Smooth muscle cell of the brain vasculature (primary cell): Measurements from ENCODE around the gene NMNAT3.
"Not testable (repeated sequence)": the region's sequence is repeated elsewhere in the genome, so short reads cannot be mapped to it uniquely, and the experiment has no call there.

Experiments
- DNase-seq: peaks from one replicate; pipeline ENCODE4 v3.0.0-alpha.2; 2012; ENCODE audit warnings: low read depth, low spot score

Gene NMNAT3

GRCh38 chr3:139583651-139584050 lies 94.1 kb downstream of the NMNAT3 start:
- DNase-seq: not testable (repeated sequence)

DNA sequence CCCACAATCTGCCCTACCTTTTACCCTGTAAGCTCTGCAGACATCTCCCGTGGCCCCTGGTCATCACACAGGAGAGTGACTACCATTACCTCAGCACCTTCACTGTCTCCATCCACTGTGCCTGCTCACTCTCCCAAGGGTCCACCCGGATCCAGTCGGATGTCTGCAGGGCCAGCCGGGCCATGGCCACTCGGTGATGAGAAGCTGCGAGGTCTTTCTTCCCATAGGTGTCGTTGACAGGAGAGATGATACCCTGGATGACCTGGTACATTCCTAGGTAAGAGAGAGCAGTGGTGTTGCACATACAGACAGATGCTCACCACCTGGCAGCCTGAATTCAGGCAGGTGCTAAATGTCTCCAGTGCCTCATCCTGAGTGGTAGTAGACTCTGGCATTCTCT lies 99.0 kb downstream of the NMNAT3 start:
- DNase-seq: no peak

GRCh38 chr3:139577909-139578308 lies 99.9 kb downstream of the NMNAT3 start:
- no peak for DNase-seq

GRCh38 chr3:139577346-139577745 lies 100.4 kb downstream of the NMNAT3 start:
- no peak for DNase-seq

- no peak for DNase-seq
These were observed 103.5 kb downstream of the NMNAT3 start for GRCh38 chr3:139574026-139574947.

DNA sequence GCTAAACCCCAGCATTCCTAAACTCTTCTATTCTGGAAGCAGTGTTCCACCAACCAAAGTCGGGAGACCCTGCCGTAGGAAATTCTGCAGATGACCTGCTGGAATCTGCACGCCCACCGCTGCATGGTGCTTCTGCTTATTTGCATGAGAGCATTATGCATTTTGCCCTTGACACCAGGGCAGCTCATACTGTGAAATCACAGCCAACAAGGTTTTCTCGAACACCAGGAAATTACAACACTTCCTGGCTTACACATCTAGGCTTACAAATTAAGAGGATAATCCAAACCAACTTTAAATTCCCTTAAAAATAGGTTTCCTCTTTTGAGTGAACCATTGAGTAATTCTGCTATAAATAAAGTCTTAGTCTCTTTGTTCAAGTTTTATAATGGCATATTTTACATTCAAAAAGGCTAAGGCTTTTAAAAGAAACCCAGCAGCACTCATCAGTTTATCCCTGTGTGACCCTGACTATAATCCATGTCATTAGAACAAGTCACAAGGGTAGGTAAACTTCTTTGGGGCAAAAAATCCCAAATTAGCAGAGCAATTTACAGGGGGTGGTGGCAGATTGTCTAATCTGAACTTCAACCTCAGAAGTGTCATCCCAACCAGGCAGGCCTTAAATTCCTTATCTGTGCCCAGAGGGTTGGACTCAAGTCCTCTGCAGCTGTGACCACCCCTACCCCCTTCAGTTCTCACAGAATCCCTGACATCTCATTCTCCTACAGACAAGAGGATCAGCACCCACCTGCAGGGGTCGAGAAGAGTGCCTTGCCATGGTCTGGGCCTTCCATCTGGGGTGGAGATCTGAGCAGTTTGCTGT lies 104.7 kb downstream of the NMNAT3 start:
- DNase-seq: no peak

GRCh38 chr3:139571711-139572110 lies 106.1 kb downstream of the NMNAT3 start:
- no peak for DNase-seq

- no peak for DNase-seq
These were observed 113.4 kb downstream of the NMNAT3 start for GRCh38 chr3:139564294-139564861.

DNA sequence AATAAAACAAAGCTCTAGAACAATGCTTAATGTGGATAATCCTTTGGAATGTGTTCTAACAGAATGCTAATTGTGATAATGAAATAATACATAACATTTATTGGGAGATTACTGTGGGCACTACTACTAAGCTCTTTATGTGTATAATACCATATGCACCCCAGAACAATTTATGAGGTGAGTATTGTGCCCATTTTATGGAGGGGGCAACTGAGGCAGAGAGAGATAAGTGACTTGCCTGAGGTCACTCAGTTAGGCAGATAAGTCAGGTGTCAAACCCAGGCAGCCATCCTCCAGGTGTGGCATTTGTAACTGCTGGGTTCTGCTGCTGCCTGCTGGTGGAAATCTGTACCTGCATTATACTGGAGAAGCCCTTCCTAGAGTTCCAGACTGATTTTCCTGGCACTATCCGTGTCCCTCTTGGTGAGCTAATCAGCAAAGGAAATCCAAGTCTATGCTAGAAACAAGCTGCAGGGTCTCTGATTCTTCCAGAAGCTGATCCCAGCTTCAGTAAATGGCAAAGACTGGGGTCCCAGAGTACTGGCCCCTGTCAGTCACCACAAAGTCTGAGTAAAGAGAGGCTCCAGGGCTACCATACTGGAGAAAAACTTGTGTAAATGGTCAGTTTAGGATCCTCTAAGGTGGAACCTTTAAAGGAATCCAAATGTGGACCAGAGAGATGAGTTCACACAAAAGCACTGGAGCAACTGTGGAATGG lies 115.7 kb downstream of the NMNAT3 start:
- DNase-seq: no peak

- DNase-seq: no peak
These were observed 116.4 kb downstream of the NMNAT3 start for GRCh38 chr3:139561255-139561817.

DNA sequence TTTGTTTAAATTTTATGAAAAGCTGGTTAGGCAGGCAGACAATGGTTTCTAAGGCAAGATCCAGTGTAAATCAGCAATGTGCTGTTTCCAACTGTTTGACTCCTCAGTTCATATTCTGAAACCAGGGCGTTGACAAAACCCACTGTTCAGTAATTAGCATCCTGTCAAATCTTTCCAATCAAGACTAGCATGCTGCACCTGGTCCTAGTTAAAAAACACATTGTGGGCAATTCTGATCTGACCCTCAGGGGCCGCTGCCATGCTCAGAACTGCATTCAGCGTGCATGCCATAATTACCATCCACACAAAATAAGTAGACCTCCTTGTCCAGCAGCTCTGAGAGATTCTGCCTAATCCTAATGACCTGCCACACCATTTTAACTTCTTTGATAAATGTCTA lies 117.4 kb downstream of the NMNAT3 start:
- DNase-seq: no peak

DNA sequence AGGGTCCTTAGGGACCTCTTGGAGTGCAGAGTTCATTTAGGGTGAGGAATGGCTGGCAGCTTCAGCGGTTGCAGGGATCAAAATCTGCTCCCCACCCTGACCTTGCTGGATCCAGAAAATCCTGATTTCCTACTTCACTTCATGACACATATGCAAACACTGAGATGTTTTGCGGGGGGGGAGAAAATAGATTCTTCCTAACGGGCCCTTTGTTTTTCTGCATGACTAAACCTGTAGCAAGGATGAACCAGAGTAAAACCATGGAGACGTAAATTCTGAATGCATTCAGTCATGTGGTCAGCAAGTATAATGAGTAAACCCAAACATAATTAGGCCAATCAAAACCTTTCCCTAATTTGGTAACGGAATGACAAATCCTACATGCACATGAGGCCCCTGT lies 118.2 kb downstream of the NMNAT3 start:
- no peak for DNase-seq

- no peak for DNase-seq
These were observed 119.2 kb downstream of the NMNAT3 start for GRCh38 chr3:139558351-139559266.

GRCh38 chr3:139557041-139557440 lies 120.7 kb downstream of the NMNAT3 start:
- no peak for DNase-seq

DNA sequence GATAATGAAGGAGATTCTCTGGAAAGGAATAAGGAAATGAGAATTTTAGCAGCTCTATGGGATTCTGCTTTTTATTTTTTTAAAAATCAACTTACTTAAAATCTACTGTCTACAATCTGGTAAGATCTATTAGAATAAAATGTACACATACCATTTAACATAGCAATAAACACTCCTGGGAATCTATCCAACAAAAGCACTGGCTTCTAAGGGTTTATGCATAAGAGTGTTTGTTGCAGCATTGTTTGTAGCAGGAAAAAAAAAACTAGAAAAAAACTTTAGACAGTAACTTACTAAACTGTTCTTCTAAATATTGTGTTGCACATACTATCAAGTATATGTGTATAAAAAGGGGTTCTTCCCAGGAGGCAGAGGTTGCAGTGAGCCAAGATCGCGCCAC lies 122.5 kb downstream of the NMNAT3 start:
- no peak for DNase-seq

DNA sequence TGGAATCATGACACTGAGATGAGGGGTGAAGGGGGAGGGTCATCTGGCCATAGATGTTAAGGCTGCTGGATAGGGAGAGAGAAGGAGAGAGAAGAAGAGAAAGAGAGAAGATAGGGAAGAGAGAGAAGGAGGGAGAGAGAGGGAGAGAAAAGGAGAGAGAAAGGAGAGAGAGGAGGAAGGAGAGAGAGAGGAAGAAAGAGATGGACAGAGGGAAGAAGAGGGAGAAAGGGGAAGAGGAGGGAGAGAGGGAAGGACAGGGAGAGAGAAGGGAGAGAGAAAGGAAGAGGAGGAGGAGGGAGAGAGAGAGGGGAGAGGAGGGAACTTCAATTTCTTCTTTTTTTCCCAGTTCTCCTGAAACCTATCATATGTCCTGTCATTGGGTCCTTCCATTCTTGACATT lies 123.1 kb downstream of the NMNAT3 start:
- DNase-seq: no peak

- DNase-seq: no peak
These were observed 125.0 kb downstream of the NMNAT3 start for GRCh38 chr3:139552632-139553365.

DNA sequence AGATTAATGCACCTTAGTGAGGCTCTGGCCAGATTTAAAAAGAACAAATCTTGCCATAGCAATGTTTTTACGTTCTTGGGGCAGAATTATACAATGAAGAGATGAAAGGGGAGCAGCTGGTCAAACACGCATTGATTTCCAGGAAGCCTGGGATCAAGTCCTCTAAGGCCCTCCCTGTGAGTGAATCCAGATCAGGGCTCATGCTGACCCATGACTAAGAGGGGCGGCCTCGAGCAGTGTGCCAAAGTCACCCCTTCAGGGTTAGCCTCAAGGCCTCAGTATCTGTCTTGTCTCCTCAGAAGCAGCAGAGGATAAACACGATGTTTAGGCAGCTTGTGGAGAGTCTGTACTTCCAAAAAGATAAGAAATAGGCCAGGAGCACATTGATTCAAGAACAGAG lies 129.0 kb downstream of the NMNAT3 start:
- DNase-seq: no peak

DNA sequence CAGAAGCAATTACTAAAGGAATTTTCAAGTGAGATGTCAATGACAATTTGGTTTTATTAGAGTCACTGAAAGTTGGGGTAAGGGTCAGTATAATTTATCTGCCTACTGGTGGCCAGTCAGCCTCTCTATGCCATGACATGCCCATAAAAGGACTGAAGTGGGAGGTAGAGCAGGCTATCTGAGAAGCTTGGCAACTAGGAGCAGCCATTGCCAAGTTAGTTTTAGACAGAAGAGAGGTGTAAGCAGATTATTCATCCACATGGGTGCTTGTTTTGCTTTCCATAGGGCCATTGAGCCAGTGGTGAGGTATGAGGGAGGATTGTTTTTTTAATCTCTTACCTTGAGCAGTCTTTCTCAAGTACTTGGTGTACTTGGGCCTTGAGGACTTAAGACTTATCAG lies 130.1 kb downstream of the NMNAT3 start:
- DNase-seq: no peak

DNA sequence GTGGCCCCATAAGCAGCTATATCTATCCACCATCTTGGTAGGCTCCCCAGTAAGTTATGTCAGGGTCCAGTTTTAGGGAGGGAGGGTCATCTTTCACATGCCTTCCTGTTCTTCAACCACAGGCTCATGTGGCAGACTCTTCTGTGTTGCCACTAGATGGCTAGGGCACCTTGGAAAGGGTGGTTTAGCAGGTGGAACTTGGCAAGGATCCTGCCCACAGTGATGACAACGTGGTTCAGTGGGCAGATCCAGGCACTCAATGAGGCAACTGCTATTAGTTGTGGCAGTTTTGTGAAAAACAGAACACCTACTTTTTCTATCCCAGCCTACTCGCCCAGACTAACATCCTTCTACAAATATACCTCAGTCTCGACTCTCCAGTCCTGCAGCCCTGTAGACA lies 131.0 kb downstream of the NMNAT3 start:
- no peak for DNase-seq
